ENCODE measurements around the gene SEMA3A.
"Not testable (repeated sequence)": the region's sequence is repeated elsewhere in the genome, so short reads cannot be mapped to it uniquely, and the experiment has no call there.

The SEMA3A gene

GRCh38 chr7:84230491-84230890 lies 35.9 kb upstream of the SEMA3A start:
- no peak for DNase-seq (ENCODE audit: low read depth)
- H3K4me3 ChIP-seq (ENCODE audit: control insufficient read depth, low read depth, low read length), result no peak overlapping the region
- TF ChIP-seq CTCF (conservative IDR thresholded peaks at IDR 0.05; ENCODE audit: control insufficient read depth, insufficient read depth, low read depth, low read length), result no peak

- no peak overlapping the region for H3K4me3 ChIP-seq (ENCODE audit: control insufficient read depth, low read depth, low read length)
- no peak for TF ChIP-seq CTCF (conservative IDR thresholded peaks at IDR 0.05; ENCODE audit: control insufficient read depth, insufficient read depth, low read depth, low read length)
- DNase-seq (ENCODE audit: low read depth), result no peak
Observed at GRCh38 chr7:84228526-84228925, 33.9 kb upstream of the SEMA3A start.

GRCh38 chr7:84226759-84227158 lies 32.2 kb upstream of the SEMA3A start:
- H3K4me3 ChIP-seq (ENCODE audit: control insufficient read depth, low read depth, low read length), result no peak overlapping the region
- DNase-seq (ENCODE audit: low read depth), result no peak
- no peak for TF ChIP-seq CTCF (conservative IDR thresholded peaks at IDR 0.05; ENCODE audit: control insufficient read depth, insufficient read depth, low read depth, low read length)

- DNase-seq (ENCODE audit: low read depth), result no peak
- TF ChIP-seq CTCF (conservative IDR thresholded peaks at IDR 0.05; ENCODE audit: control insufficient read depth, insufficient read depth, low read depth, low read length), result no peak
- no peak overlapping the region for H3K4me3 ChIP-seq (ENCODE audit: control insufficient read depth, low read depth, low read length)
Observed at GRCh38 chr7:84224505-84224904, 29.9 kb upstream of the SEMA3A start.

GRCh38 chr7:84219310-84219709 lies 24.7 kb upstream of the SEMA3A start:
- H3K4me3 ChIP-seq (ENCODE audit: control insufficient read depth, low read depth, low read length), result no peak overlapping the region
- no peak for TF ChIP-seq CTCF (conservative IDR thresholded peaks at IDR 0.05; ENCODE audit: control insufficient read depth, insufficient read depth, low read depth, low read length)
- DNase-seq (ENCODE audit: low read depth), result no peak

GRCh38 chr7:84218681-84219080 lies 24.1 kb upstream of the SEMA3A start:
- no peak overlapping the region for H3K4me3 ChIP-seq (ENCODE audit: control insufficient read depth, low read depth, low read length)
- no peak for TF ChIP-seq CTCF (conservative IDR thresholded peaks at IDR 0.05; ENCODE audit: control insufficient read depth, insufficient read depth, low read depth, low read length)
- DNase-seq (ENCODE audit: low read depth), result peak; percentile 69

GRCh38 chr7:84216472-84216871 lies 21.9 kb upstream of the SEMA3A start:
- H3K4me3 ChIP-seq (ENCODE audit: control insufficient read depth, low read depth, low read length), result no peak overlapping the region
- peak; percentile 55 for DNase-seq (ENCODE audit: low read depth)
- TF ChIP-seq CTCF (conservative IDR thresholded peaks at IDR 0.05; ENCODE audit: control insufficient read depth, insufficient read depth, low read depth, low read length), result no peak

- DNase-seq (ENCODE audit: low read depth), result not testable (repeated sequence)
Observed at GRCh38 chr7:84214757-84215156, 20.2 kb upstream of the SEMA3A start.

More at GRCh38 chr7:84214757-84215156, 20.2 kb upstream of the SEMA3A start:
- H3K4me3 ChIP-seq (ENCODE audit: control insufficient read depth, low read depth, low read length), result not testable (repeated sequence)

All from fibroblast of mammary gland (primary cell).